ENCODE data around the gene FIGNL2.

Gene FIGNL2

GRCh38 chr12:51871126-51871525 is 22.6 kb upstream of the FIGNL2 start:
- Histone ChIP-seq H3K4me2 (ENCODE audit: low read length) (no peak overlapping the region), H3F3A (ENCODE audit: insufficient read depth, low read length) (no peaks in the 10 kb centered on the region), H3K27me3 (ENCODE audit: insufficient read depth, low read length) (peaks cover 11% of the 10 kb centered on the region), H3K9me2 (ENCODE audit: low read depth, low read length) (no peaks in the 10 kb centered on the region), H3K36me3 (ENCODE audit: insufficient read depth, low read length) (no peaks in the 10 kb centered on the region), H3K79me2 (ENCODE audit: insufficient read depth, low read length) (no peaks in the 10 kb centered on the region), H3K4me1 (ENCODE audit: insufficient read depth, low read length, severe bottlenecking) (no peaks in the 10 kb centered on the region), H3K27ac (ENCODE audit: low read depth, low read length, poor library complexity, severe bottlenecking) (no peak overlapping the region), H3K9me3 (ENCODE audit: low read length) (no peaks in the 10 kb centered on the region), H2AFZ (ENCODE audit: low read length) (no peak overlapping the region), H3K9ac (ENCODE audit: low read length) (no peak overlapping the region), H4K20me1 (ENCODE audit: insufficient read depth, low read length) (no peaks in the 10 kb centered on the region), H3K4me3 (ENCODE audit: low read depth, low read length, poor library complexity, severe bottlenecking) (no peak overlapping the region)
- no peak for TF ChIP-seq EZH2 (IDR thresholded peaks at IDR 0.05; ENCODE audit: borderline replicate concordance, low read length)
- peak; percentile 22; the same call in 1 of the 2 replicates for TF ChIP-seq CTCF (IDR thresholded peaks at IDR 0.05; ENCODE audit: low read length)

- Histone ChIP-seq H3K4me1 (ENCODE audit: insufficient read depth, low read length, severe bottlenecking) (no peaks in the 10 kb centered on the region), H3K4me2 (ENCODE audit: low read length) (no peak overlapping the region), H3F3A (ENCODE audit: insufficient read depth, low read length) (no peaks in the 10 kb centered on the region), H3K79me2 (ENCODE audit: insufficient read depth, low read length) (no peaks in the 10 kb centered on the region), H3K9ac (ENCODE audit: low read length) (no peak overlapping the region), H3K9me2 (ENCODE audit: low read depth, low read length) (no peaks in the 10 kb centered on the region), H3K27ac (ENCODE audit: low read depth, low read length, poor library complexity, severe bottlenecking) (no peak overlapping the region), H3K36me3 (ENCODE audit: insufficient read depth, low read length) (no peaks in the 10 kb centered on the region), H3K4me3 (ENCODE audit: low read depth, low read length, poor library complexity, severe bottlenecking) (no peak overlapping the region), H3K9me3 (ENCODE audit: low read length) (no peaks in the 10 kb centered on the region), H2AFZ (ENCODE audit: low read length) (no peak overlapping the region), H3K27me3 (ENCODE audit: insufficient read depth, low read length) (peaks cover 11% of the 10 kb centered on the region), H4K20me1 (ENCODE audit: insufficient read depth, low read length) (no peaks in the 10 kb centered on the region)
- TF ChIP-seq CTCF (IDR thresholded peaks at IDR 0.05; ENCODE audit: low read length), result no peak
- TF ChIP-seq EZH2 (IDR thresholded peaks at IDR 0.05; ENCODE audit: borderline replicate concordance, low read length), result no peak
Observed at GRCh38 chr12:51870504-51870903, 22.0 kb upstream of the FIGNL2 start.

- Histone ChIP-seq H3K4me3 (ENCODE audit: low read depth, low read length, poor library complexity, severe bottlenecking) (no peak overlapping the region), H3K27me3 (ENCODE audit: insufficient read depth, low read length) (peaks cover 11% of the 10 kb centered on the region), H2AFZ (ENCODE audit: low read length) (no peak overlapping the region), H3K36me3 (ENCODE audit: insufficient read depth, low read length) (no peaks in the 10 kb centered on the region), H3K27ac (ENCODE audit: low read depth, low read length, poor library complexity, severe bottlenecking) (no peak overlapping the region), H3F3A (ENCODE audit: insufficient read depth, low read length) (no peaks in the 10 kb centered on the region), H3K9ac (ENCODE audit: low read length) (no peak overlapping the region), H3K79me2 (ENCODE audit: insufficient read depth, low read length) (no peaks in the 10 kb centered on the region), H4K20me1 (ENCODE audit: insufficient read depth, low read length) (no peaks in the 10 kb centered on the region), H3K4me1 (ENCODE audit: insufficient read depth, low read length, severe bottlenecking) (no peaks in the 10 kb centered on the region), H3K9me3 (ENCODE audit: low read length) (no peaks in the 10 kb centered on the region), H3K9me2 (ENCODE audit: low read depth, low read length) (no peaks in the 10 kb centered on the region), H3K4me2 (ENCODE audit: low read length) (no peak overlapping the region)
- TF ChIP-seq EZH2 (IDR thresholded peaks at IDR 0.05; ENCODE audit: borderline replicate concordance, low read length) (no peak), CTCF (IDR thresholded peaks at IDR 0.05; ENCODE audit: low read length) (no peak)
Observed at GRCh38 chr12:51869931-51870330, 21.4 kb upstream of the FIGNL2 start.

Measured in OCI-LY1 (cell line).